Measurements from ENCODE around the gene TGFA. TPM values are rescaled to one million over a fixed set of nuclear protein-coding genes. Genes with fewer than 3 reads are reported as not detected.
A peak's percentile ranks its signal among the peaks of the same experiment; 100 is the strongest.

TGFA gene
- total RNA-seq, 4 donors from 2014 or later: 0.46 to 2.0 (median 1.3) TPM

- Histone ChIP-seq H3K9me3 (no peaks in the 10 kb centered on the region), H3K4me3 (no peak overlapping the region), H3K27me3 (no peaks in the 10 kb centered on the region), H3K36me3 (no peaks in the 10 kb centered on the region), H3K27ac (replicated peaks in 1 of 4) (no peak overlapping the region), H3K4me1 (no peaks in the 10 kb centered on the region)
- DNase-seq (ENCODE audit: extremely low spot score): peak; percentile 50
- no peak for TF ChIP-seq CTCF (IDR thresholded peaks at IDR 0.05)
- TF ChIP-seq POLR2AphosphoS5 (IDR thresholded peaks at IDR 0.05): no peak
- TF ChIP-seq POLR2A (IDR thresholded peaks at IDR 0.05; ENCODE audit: low read depth): no peak
- TF ChIP-seq EP300 (IDR thresholded peaks at IDR 0.05): no peak
- 84% methylated on average over 10 of the region's 10 CpGs for WGBS
- intact Hi-C loops (cut with DNase I): no loop called here
Observed at GRCh38 chr2:70456585-70457495, 96.8 kb downstream of the TGFA start.

- TF ChIP-seq POLR2AphosphoS5 (IDR thresholded peaks at IDR 0.05) (no peak), POLR2A (IDR thresholded peaks at IDR 0.05; ENCODE audit: low read depth) (no peak), EP300 (IDR thresholded peaks at IDR 0.05) (no peak), CTCF (IDR thresholded peaks at IDR 0.05) (no peak)
- H3K9me3 ChIP-seq: no peaks in the 10 kb centered on the region
- intact Hi-C loops (cut with DNase I): no loop called here
- no peaks in the 10 kb centered on the region for H3K36me3 ChIP-seq
- peak; percentile 60 for DNase-seq (ENCODE audit: extremely low spot score)
- H3K4me1 ChIP-seq: no peaks in the 10 kb centered on the region
- no peaks in the 10 kb centered on the region for H3K27me3 ChIP-seq
- no peak overlapping the region for H3K4me3 ChIP-seq
- 82% methylated on average over 2 of the region's 3 CpGs for WGBS
- no peak overlapping the region for H3K27ac ChIP-seq (replicated peaks in 1 of 4)
Observed at GRCh38 chr2:70454936-70455544, 98.6 kb downstream of the TGFA start.

GRCh38 chr2:70450641-70451250 is 102.9 kb downstream of the TGFA start:
- H3K4me3 ChIP-seq: no peak overlapping the region
- no peaks in the 10 kb centered on the region for H3K9me3 ChIP-seq
- no peak for TF ChIP-seq POLR2A (IDR thresholded peaks at IDR 0.05; ENCODE audit: low read depth)
- intact Hi-C loops (cut with DNase I): no loop called here
- no peaks in the 10 kb centered on the region for H3K27me3 ChIP-seq
- no peaks in the 10 kb centered on the region for H3K4me1 ChIP-seq
- peak; percentile 80 for DNase-seq (ENCODE audit: extremely low spot score)
- H3K36me3 ChIP-seq: no peaks in the 10 kb centered on the region
- WGBS: 84% methylated on average over 7 of the region's 7 CpGs
- no peak overlapping the region for H3K27ac ChIP-seq (replicated peaks in 1 of 4)

- Histone ChIP-seq H3K9me3 (no peaks in the 10 kb centered on the region), H3K4me1 (no peaks in the 10 kb centered on the region), H3K4me3 (no peak overlapping the region), H3K36me3 (no peaks in the 10 kb centered on the region), H3K27me3 (no peaks in the 10 kb centered on the region), H3K27ac (replicated peaks in 1 of 4) (no peak overlapping the region)
- no peak for TF ChIP-seq CTCF (IDR thresholded peaks at IDR 0.05)
- DNase-seq (ENCODE audit: extremely low spot score): peak; percentile 86
- 62% methylated on average over 4 of the region's 4 CpGs for WGBS
- intact Hi-C loops (cut with DNase I): no loop called here
Observed at GRCh38 chr2:70448041-70448440, 105.6 kb downstream of the TGFA start.

- DNase-seq (ENCODE audit: extremely low spot score): peak; percentile 68
- intact Hi-C loops (cut with DNase I): no loop called here
- no peak overlapping the region for H3K4me3 ChIP-seq
- no peak overlapping the region for H3K27ac ChIP-seq (replicated peaks in 1 of 4)
- H3K4me1 ChIP-seq: no peaks in the 10 kb centered on the region
- H3K36me3 ChIP-seq: no peaks in the 10 kb centered on the region
- no peaks in the 10 kb centered on the region for H3K9me3 ChIP-seq
- 83% methylated on average over 1 of the region's 1 CpG for WGBS
- H3K27me3 ChIP-seq: no peaks in the 10 kb centered on the region
- no peak for TF ChIP-seq EP300 (IDR thresholded peaks at IDR 0.05)
- no peak for TF ChIP-seq CTCF (IDR thresholded peaks at IDR 0.05)
- no peak for TF ChIP-seq POLR2AphosphoS5 (IDR thresholded peaks at IDR 0.05)
- TF ChIP-seq POLR2A (IDR thresholded peaks at IDR 0.05; ENCODE audit: low read depth): no peak
Observed at GRCh38 chr2:70443726-70444125, 109.9 kb downstream of the TGFA start.

All from esophagus muscularis mucosa (tissue), 4 donors.